HFFc6 (cell line): Measurements from ENCODE around the gene UBE4B. TPM values are rescaled to one million over a fixed set of nuclear protein-coding genes. Genes with fewer than 3 reads are reported as not detected.
A peak's percentile ranks its signal among the peaks of the same experiment; 100 is the strongest.

Experiments
- DNase-seq: peaks from one replicate; pipeline ENCODE4 v3.0.0-alpha.2; 2018
- H3K27ac Mint-ChIP-seq: 2 replicates; pipeline ENCODE4 v1.8.0; 2020; ENCODE audit warnings: mild to moderate bottlenecking, mixed read lengths
- H3K27me3 Mint-ChIP-seq: 2 replicates; pipeline ENCODE4 v1.8.0; 2021; ENCODE audit warnings: mild to moderate bottlenecking, moderate library complexity, mixed read lengths; ENCODE audit not compliant: insufficient read depth
- H3K36me3 Mint-ChIP-seq: 2 replicates; pipeline ENCODE4 v1.8.0; 2021; ENCODE audit warnings: low read depth, mixed read lengths
- H3K4me1 Mint-ChIP-seq: 2 replicates; pipeline ENCODE4 v1.8.0; 2020; ENCODE audit warnings: low read depth, mixed read lengths
- H3K4me3 Mint-ChIP-seq: 2 replicates; pipeline ENCODE4 v1.8.0; 2020; ENCODE audit warnings: mild to moderate bottlenecking, moderate library complexity, mixed read lengths
- H3K9me3 Mint-ChIP-seq: 2 replicates; pipeline ENCODE4 v1.8.0; 2020; ENCODE audit warnings: mild to moderate bottlenecking, mixed read lengths
- CTCF ChIP-seq: fragments of 200-600 bp; sonication (generic); IDR thresholded peaks from 2 replicates; pipeline ENCODE4 v1.5.0; 2021; ENCODE audit warnings: antibody characterized with exemption, mild to moderate bottlenecking
- total RNA-seq, 6 experiments: library from RNA; stranded (reverse); fragmentation: NEBNext Ultra II Directional; extraction: Animal tissue kit (Norgen Biotek cat#: 25700); gene quantifications; 2 replicates in 1 of 6; 3 replicates in 5 of 6; pipeline ENCODE4 v1.2.3, GENCODE V29; 2021

UBE4B gene
- total RNA-seq, 6 experiments from 2014 or later = 46.2 to 66.0 (median 58.6) TPM

GRCh38 chr1:10170239-10170574 lies 137.4 kb downstream of the UBE4B start:
- no peak for TF ChIP-seq CTCF
- Mint-ChIP-seq H3K27ac (peak overlapping the region; percentile 2; the same call in 1 of the 2 replicates), H3K27me3 (peaks cover 3% of the 10 kb centered on the region), H3K36me3 (peaks cover 39% of the 10 kb centered on the region), H3K9me3 (no peaks in the 10 kb centered on the region), H3K4me3 (no peak overlapping the region), H3K4me1 (peaks cover 10% of the 10 kb centered on the region)
- no peak for DNase-seq

GRCh38 chr1:10171105-10171767 lies 138.5 kb downstream of the UBE4B start:
- Mint-ChIP-seq H3K27ac (no peak overlapping the region), H3K4me1 (peaks cover 10% of the 10 kb centered on the region), H3K36me3 (peaks cover 40% of the 10 kb centered on the region), H3K4me3 (no peak overlapping the region), H3K27me3 (peaks cover 1% of the 10 kb centered on the region; the same call in 1 of the 2 replicates), H3K9me3 (no peaks in the 10 kb centered on the region)
- no peak for DNase-seq
- no peak for TF ChIP-seq CTCF

- Mint-ChIP-seq H3K27me3 (peaks cover 1% of the 10 kb centered on the region; the same call in 1 of the 2 replicates), H3K9me3 (no peaks in the 10 kb centered on the region), H3K36me3 (peaks cover 43% of the 10 kb centered on the region), H3K4me3 (no peak overlapping the region), H3K27ac (no peak overlapping the region), H3K4me1 (peaks cover 10% of the 10 kb centered on the region)
- DNase-seq = no peak
- TF ChIP-seq CTCF = no peak
These were observed 139.4 kb downstream of the UBE4B start for GRCh38 chr1:10171995-10172669.

- peaks cover 36% of the 10 kb centered on the region for H3K36me3 Mint-ChIP-seq
- peaks cover 12% of the 10 kb centered on the region for H3K4me1 Mint-ChIP-seq
- no peak for TF ChIP-seq CTCF
- no peaks in the 10 kb centered on the region for H3K9me3 Mint-ChIP-seq
- peaks cover 1% of the 10 kb centered on the region; the same call in 1 of the 2 replicates for H3K27me3 Mint-ChIP-seq
- no peak overlapping the region for H3K27ac Mint-ChIP-seq
- no peak for DNase-seq
- H3K4me3 Mint-ChIP-seq = no peak overlapping the region
These were observed 140.8 kb downstream of the UBE4B start for GRCh38 chr1:10173582-10173981.

- Mint-ChIP-seq H3K9me3 (no peaks in the 10 kb centered on the region), H3K4me3 (no peak overlapping the region), H3K27me3 (peaks cover 1% of the 10 kb centered on the region; the same call in 1 of the 2 replicates), H3K36me3 (peaks cover 26% of the 10 kb centered on the region), H3K4me1 (peaks cover 5% of the 10 kb centered on the region; the same call in 1 of the 2 replicates), H3K27ac (no peak overlapping the region)
- no peak for TF ChIP-seq CTCF
- no peak for DNase-seq
These were observed 145.1 kb downstream of the UBE4B start for GRCh38 chr1:10177876-10178275.
